K562 (cell line): ENCODE data around the gene SETD1B. TPM values are rescaled to one million over a fixed set of nuclear protein-coding genes. Genes with fewer than 3 reads are reported as not detected.

Experiments
- ATAC-seq: fragments of 200-7000 bp; cut with Tn5 transposase; 3 replicates; pipeline ENCODE4 v1.9.1; 2020; ENCODE audit warnings: moderate library complexity
- BruUV-seq: library from RNA; stranded (reverse); fragments of 400-500 nt; replicated peaks from 2 replicates; lab custom pipeline; 2021; lab: Mats Ljungman, UMichigan
- CTCF ChIA-PET: fragments of 300-600 bp; formaldehyde crosslinking; extraction: SDS; loops from one replicate; lab custom pipeline; 2021; ENCODE audit warnings: low intra/inter-chr PET ratio; lab: Yijun Ruan, JAX
- POLR2A ChIA-PET: fragments of 300-600, 350-650 bp; sonication (Branson Sonifier 250); formaldehyde crosslinking; extraction: SDS; loops from one replicate; lab custom pipeline; 2021; ENCODE audit warnings: antibody characterized with exemption, inconsistent platforms; lab: Yijun Ruan, JAX
- DNase-seq, 4 experiments: peaks; one replicate each; pipeline versions ENCODE4 v3.0.0 to v3.0.0-alpha.2; 2011 to 2018; ENCODE audit warnings: low spot score in 3 of 4, mixed read lengths in 3 of 4; ENCODE audit errors: extremely low read depth in 1 of 4
- FAIRE-seq: peaks from 2 replicates; lab custom pipeline; 2011; peaks lifted over from hg19 to GRCh38; lab: Jason Lieb, UNC
- H2AFZ ChIP-seq: 2 replicates; pipeline ENCODE4 v1.6.0; 2011; ENCODE audit warnings: low read depth, low read length, control low read depth, inconsistent platforms
- H3K27ac ChIP-seq: fragments of 200-600 bp; 3 replicates; pipeline ENCODE4 v1.8.0; 2011; ENCODE audit warnings: low read depth, mild to moderate bottlenecking, control low read depth, inconsistent platforms, low read length, moderate library complexity, mixed read lengths; ENCODE audit errors: extremely low read depth
- H3K27me3 ChIP-seq, 2 experiments: fragments of 300-600 bp in 1 of 2; 2 replicates in 1 of 2; 3 replicates in 1 of 2; pipeline versions ENCODE4 v1.6.0 to v1.8.0; 2011; ENCODE audit warnings: inconsistent platforms in 2 of 2, low read length in 2 of 2, mild to moderate bottlenecking in 1 of 2, mixed read lengths in 1 of 2, moderate library complexity in 1 of 2; ENCODE audit not compliant: control insufficient read depth in 2 of 2, insufficient read depth in 2 of 2
- H3K36me3 ChIP-seq: fragments of 300-600 bp; 3 replicates; pipeline ENCODE4 v1.8.0; 2011; ENCODE audit warnings: mild to moderate bottlenecking, low read length, inconsistent platforms; ENCODE audit not compliant: control insufficient read depth, insufficient read depth
- H3K4me1 ChIP-seq, 2 experiments: fragments of 200-600 bp in 1 of 2; replicated peaks in 1 of 2; 2 replicates in 1 of 2; 3 replicates in 1 of 2; pipeline versions ENCODE4 v1.5.1 to v1.8.0; 2011; ENCODE audit warnings: inconsistent platforms in 2 of 2, low read length in 2 of 2, mild to moderate bottlenecking in 1 of 2, mixed read lengths in 1 of 2, moderate library complexity in 1 of 2; ENCODE audit not compliant: control insufficient read depth in 2 of 2, insufficient read depth in 2 of 2
- H3K4me2 ChIP-seq: 2 replicates; pipeline ENCODE4 v1.6.1; 2011; ENCODE audit warnings: low read length, control low read depth, inconsistent platforms, mixed read lengths; ENCODE audit not compliant: insufficient read depth
- H3K4me3 ChIP-seq: fragments of 200-600 bp; sonication (generic), shearing (Covaris generic); 2 replicates; pipeline ENCODE4 v1.5.1; 2016; ENCODE audit warnings: control low read depth, inconsistent platforms
- H3K79me2 ChIP-seq: fragments of 200-600 bp; 3 replicates; pipeline ENCODE4 v1.8.0; 2011; ENCODE audit warnings: low read length, inconsistent platforms; ENCODE audit not compliant: control insufficient read depth, insufficient read depth
- H3K9ac ChIP-seq, 2 experiments: 2 replicates each; pipeline versions ENCODE4 v1.6.0 to v1.6.1; 2011; ENCODE audit warnings: low read depth in 2 of 2, low read length in 2 of 2, control low read depth in 1 of 2, inconsistent platforms in 1 of 2, mild to moderate bottlenecking in 1 of 2, mixed read lengths in 1 of 2; ENCODE audit not compliant: insufficient read depth in 1 of 2
- H3K9me1 ChIP-seq: one replicate; pipeline ENCODE4 v1.6.0; 2011; ENCODE audit warnings: inconsistent platforms, mild to moderate bottlenecking, low read length, moderate library complexity; ENCODE audit not compliant: control insufficient read depth, insufficient read depth
- H3K9me3 ChIP-seq: replicated peaks from 2 replicates; pipeline ENCODE4 v1.5.1; 2011; ENCODE audit warnings: low read depth, low read length, inconsistent platforms; ENCODE audit not compliant: control insufficient read depth, insufficient read depth
- H4K20me1 ChIP-seq: replicated peaks from 2 replicates; pipeline ENCODE4 v1.6.1; 2011; ENCODE audit warnings: low read length, inconsistent platforms, mixed read lengths; ENCODE audit not compliant: control insufficient read depth, insufficient read depth
- ATF7 ChIP-seq: fragments of 450-650 bp; IDR thresholded peaks from 2 replicates; pipeline ENCODE4 v1.7.1; 2014; ENCODE audit warnings: mild to moderate bottlenecking, moderate library complexity
- CHD1 ChIP-seq: fragments of 200-600 bp; sonication (generic); IDR thresholded peaks from one replicate; pipeline ENCODE4 v1.6.1; 2012; ENCODE audit warnings: mild to moderate bottlenecking, moderate library complexity, low read length, inconsistent platforms
- CHD4 ChIP-seq: fragments of 200-600 bp; sonication (generic); IDR thresholded peaks from 3 replicates; pipeline ENCODE4 v1.6.1; 2012; ENCODE audit warnings: low read depth, mild to moderate bottlenecking, mixed read lengths, low read length, inconsistent platforms; ENCODE audit not compliant: insufficient read depth, insufficient replicate concordance, poor library complexity, severe bottlenecking
- ELF2 ChIP-seq: fragments of 250-450 bp; sonication (Bioruptor Pico); IDR thresholded peaks from 2 replicates; pipeline ENCODE4 v1.5.0; 2021; ENCODE audit warnings: mild to moderate bottlenecking
- ESRRB ChIP-seq: fragments of 250-450 bp; sonication (Bioruptor Pico); IDR thresholded peaks from 2 replicates; pipeline ENCODE4 v1.5.0; 2020; ENCODE audit warnings: mild to moderate bottlenecking, moderate library complexity, borderline replicate concordance
- FOXP1 ChIP-seq: sonication (generic); formaldehyde crosslinking; IDR thresholded peaks from 2 replicates; pipeline ENCODE4 v1.8.0; 2022; ENCODE audit warnings: mild to moderate bottlenecking, missing genetic modification reagents
- HNRNPK ChIP-seq: fragments of 200-400 bp; formaldehyde crosslinking; IDR thresholded peaks from one replicate; pipeline ENCODE4 v1.6.1; 2018; ENCODE audit warnings: mild to moderate bottlenecking, low read depth, low read length; ENCODE audit not compliant: poor library complexity, severe bottlenecking
- MAFG ChIP-seq: fragments of 450-650 bp; conservative IDR thresholded peaks from 2 replicates; pipeline ENCODE4 v1.6.1; 2016; ENCODE audit warnings: missing genetic modification characterization, missing compliant biosample characterization
- MTA2 ChIP-seq: fragments of 450-650 bp; IDR thresholded peaks from 2 replicates; pipeline ENCODE4 v1.6.1; 2016; ENCODE audit warnings: low read depth
- NFRKB ChIP-seq: fragments of 450-650 bp; IDR thresholded peaks from 2 replicates; pipeline ENCODE4 v1.6.1; 2016; ENCODE audit warnings: low read depth
- PHF21A ChIP-seq: fragments of 450-650 bp; IDR thresholded peaks from 2 replicates; pipeline ENCODE4 v1.6.1; 2017; ENCODE audit warnings: low read depth, borderline replicate concordance
- POLR3G ChIP-seq: IDR thresholded peaks from 2 replicates; pipeline ENCODE4 v1.6.1; 2011; ENCODE audit not compliant: insufficient read length, insufficient replicate concordance; ENCODE audit errors: extremely low read depth
- RBFOX2 ChIP-seq: fragments of 200-400 bp; formaldehyde crosslinking; IDR thresholded peaks from 2 replicates; pipeline ENCODE4 v1.6.1; 2017; ENCODE audit warnings: low read depth, mild to moderate bottlenecking, low read length, moderate library complexity
- SOX6 ChIP-seq: fragments of 450-650 bp; IDR thresholded peaks from 2 replicates; pipeline ENCODE4 v1.6.1; 2014; ENCODE audit warnings: mild to moderate bottlenecking
- TBP ChIP-seq: optimal IDR thresholded peaks from 2 replicates; pipeline ENCODE3; 2011; ENCODE audit warnings: low read depth, low read length, improper control_type of control experiment
- ZNF263 ChIP-seq: sonication (generic); formaldehyde crosslinking; IDR thresholded peaks from 2 replicates; pipeline ENCODE4 v1.8.0; 2022; ENCODE audit warnings: mild to moderate bottlenecking, missing genetic modification reagents, borderline replicate concordance
- ZNF408 ChIP-seq: fragments of 250-450 bp; sonication (Bioruptor Pico); IDR thresholded peaks from 2 replicates; pipeline ENCODE4 v1.4.0; 2020; ENCODE audit warnings: low read depth, mild to moderate bottlenecking, moderate library complexity
- ZNF766 ChIP-seq: fragments of 200-800 bp; sonication (Bioruptor generic); conservative IDR thresholded peaks from 2 replicates; pipeline ENCODE4 v1.6.1; 2016; ENCODE audit warnings: missing genetic modification characterization, missing compliant biosample characterization
- WGBS: fragments of 100-300 bp; shearing (Covaris generic); methylation state at CpG from one replicate; pipeline ENCODE4 v1.1.6; 2016; ENCODE audit warnings: low coverage, mixed read lengths; ENCODE audit not compliant: insufficient coverage; ENCODE audit errors: missing lambda C conversion rate; 5-methylcytosine and 5-hydroxymethylcytosine counted together
- in situ Hi-C: fragments of 300-500 bp; cut with MboI; formaldehyde crosslinking; loops from 4 replicates; pipeline ENCODE4 v1.15.0; 2018; ENCODE audit warnings: inconsistent platforms, mixed read lengths
- intact Hi-C: fragments of 100-400 bp; cut with micrococcal nuclease; formaldehyde crosslinking; loops from 2 replicates; pipeline ENCODE4 v1.14.2; 2022
- polyA plus RNA-seq, 8 experiments: library from polyadenylated mRNA; depleted of rRNA in 4 of 8; stranded (reverse) in 5 of 8; unstranded in 3 of 8; fragments of >200 nt; fragmentation: Nextera tagmentation in 2 of 8; fragmentation: Illumina TruSeq in 1 of 8; extraction: Ambion mirVana in 2 of 8; extraction: Trizol in 1 of 8; gene quantifications; 2 replicates each; pipeline versions ENCODE4 v1.2.1 to v1.2.3, GENCODE V29; 2011 to 2014; ENCODE audit warnings: inconsistent platforms in 1 of 8, missing spikeins in 1 of 8
- total RNA-seq, 7 experiments: library from RNA; depleted of rRNA in 6 of 7; stranded (reverse); fragments of >200 nt in 6 of 7; fragmentation: Illumina TruSeq in 2 of 7; extraction: Trizol in 2 of 7; gene quantifications; 2 replicates each; pipeline versions ENCODE4 v1.2.1 to v1.2.3, GENCODE V29; 2011 to 2021; ENCODE audit warnings: low replicate concordance in 1 of 7
- TF ChIP-seq, protein P1 (sequence below): conservative IDR thresholded peaks from 2 replicates; pipeline ENCODE4 v1.6.1; 2011; ENCODE audit warnings: low read depth, mild to moderate bottlenecking, low read length; ENCODE audit not compliant: control insufficient read depth
- TF ChIP-seq, protein P2 (sequence below): fragments of 450-650 bp; formaldehyde crosslinking; IDR thresholded peaks from 2 replicates; pipeline ENCODE4 v1.4.0; 2020; ENCODE audit warnings: mild to moderate bottlenecking, mixed read lengths

The SETD1B gene
- total and polyA plus RNA-seq, 9 of the 15 experiments (the other 6 are each of a cell fraction or from before 2014, with no cell fraction given), result 0.48 to 26.6 (median 2.3) TPM

DNA sequence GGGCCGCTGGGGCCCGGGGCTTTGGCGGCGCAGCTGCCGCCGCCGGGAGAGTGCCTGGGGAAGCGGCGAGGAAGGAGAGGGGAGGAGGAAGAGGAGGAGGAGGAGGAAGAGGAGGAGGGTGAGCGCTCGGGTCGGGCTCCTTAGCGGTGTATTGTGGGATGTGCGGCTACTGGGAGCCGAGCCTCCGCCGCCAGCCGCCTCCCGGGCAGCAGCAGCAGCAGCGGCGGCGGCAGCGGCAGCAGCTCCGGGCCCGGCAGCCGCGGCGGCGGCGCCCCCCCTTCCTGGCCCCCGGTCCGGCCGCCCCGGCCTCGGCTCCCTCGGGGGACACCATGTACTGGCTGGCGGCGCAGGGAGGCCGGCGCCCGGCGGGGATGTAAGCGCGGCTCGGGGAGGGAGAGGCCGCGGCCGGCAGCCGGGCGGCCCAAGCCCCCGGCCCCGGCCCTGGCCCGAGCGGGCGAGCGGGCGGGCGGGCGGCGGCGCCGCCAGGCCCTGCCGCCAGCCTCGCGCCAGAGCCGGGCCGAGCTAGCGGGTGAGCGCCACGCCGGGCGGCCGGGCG, at the start of gene SETD1B (continued):
- TF ChIP-seq, protein P1, sequence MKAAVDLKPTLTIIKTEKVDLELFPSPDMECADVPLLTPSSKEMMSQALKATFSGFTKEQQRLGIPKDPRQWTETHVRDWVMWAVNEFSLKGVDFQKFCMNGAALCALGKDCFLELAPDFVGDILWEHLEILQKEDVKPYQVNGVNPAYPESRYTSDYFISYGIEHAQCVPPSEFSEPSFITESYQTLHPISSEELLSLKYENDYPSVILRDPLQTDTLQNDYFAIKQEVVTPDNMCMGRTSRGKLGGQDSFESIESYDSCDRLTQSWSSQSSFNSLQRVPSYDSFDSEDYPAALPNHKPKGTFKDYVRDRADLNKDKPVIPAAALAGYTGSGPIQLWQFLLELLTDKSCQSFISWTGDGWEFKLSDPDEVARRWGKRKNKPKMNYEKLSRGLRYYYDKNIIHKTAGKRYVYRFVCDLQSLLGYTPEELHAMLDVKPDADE, result 0 out of 2 replicates have a peak, but pooled peaks have one; percentile 30
- peak; percentile 98 for TF ChIP-seq ZNF263
- TF ChIP-seq ESRRB (CRISPR knock-in tag), result no peak
- no peak for TF ChIP-seq POLR3G
- TF ChIP-seq CHD1, result peak; percentile 60
- TF ChIP-seq TBP, result peak; percentile 23

DNA sequence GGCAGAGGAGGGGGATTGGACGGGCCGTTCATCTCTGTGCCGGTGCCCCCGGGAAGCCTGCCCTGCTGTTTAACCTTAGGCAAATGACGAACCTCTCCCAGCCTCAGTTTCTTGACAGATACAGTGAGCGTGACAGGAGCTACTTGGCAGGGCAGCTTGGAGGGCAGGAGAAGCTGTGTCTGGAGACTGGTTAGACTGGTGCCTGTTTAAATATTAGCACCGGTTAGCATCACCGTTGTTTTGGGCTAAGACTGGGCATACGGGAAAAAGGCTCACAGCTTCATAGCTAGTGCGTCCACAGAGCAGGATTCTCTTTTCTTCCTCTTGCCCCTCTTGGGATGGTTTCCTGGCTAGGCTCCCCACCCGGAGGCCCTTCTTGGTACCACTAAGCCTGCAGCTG, 49.0 kb upstream of the SETD1B start:
- Histone ChIP-seq H3K79me2 (no peaks in the 10 kb centered on the region), H3K4me1 (peaks cover 0 to 11% of the 10 kb centered on the region in 2 experiments; a peak in 1 of 5 replicates), H3K36me3 (peaks cover 28% of the 10 kb centered on the region), H3K4me3 (no peak overlapping the region), H3K4me2 (no peak overlapping the region), H3K27me3 (no peaks in the 10 kb centered on the region), H3K27ac (no peak overlapping the region), H3K9me1 (peaks cover 6% of the 10 kb centered on the region), H3K9ac (peak overlapping the region in 1 of 2 experiments; percentile 28; a peak in 2 of 4 replicates), H2AFZ (no peak overlapping the region), H4K20me1 (no peaks in the 10 kb centered on the region), H3K9me3 (no peaks in the 10 kb centered on the region)
- CTCF ChIA-PET, result no interaction called here
- POLR2A ChIA-PET, result interaction anchor here (0.9 kb wide), 1 partner anchor 13 kb away, joined by 3 read pairs; no protein-coding TSS in a partner anchor
- intact Hi-C loops (no loop called here), in situ Hi-C loops (no loop called here)
- FAIRE-seq, result peak; percentile 19
- ATAC-seq, result no peak
- DNase-seq, result no peak
- no TSS peak for BruUV-seq
- 93% methylated on average over 11 of the region's 11 CpGs for WGBS
- TF ChIP-seq SOX6 (no peak), HNRNPK (no peak), MTA2 (no peak), CHD4 (no peak), ZNF766 (CRISPR knock-in tag) (no peak), ATF7 (no peak), POLR3G (no peak), ELF2 (no peak), RBFOX2 (no peak), PHF21A (no peak), ZNF408 (no peak), NFRKB (no peak), FOXP1 (CRISPR knock-in tag) (no peak), MAFG (tag) (no peak)
- TF ChIP-seq, protein P2, sequence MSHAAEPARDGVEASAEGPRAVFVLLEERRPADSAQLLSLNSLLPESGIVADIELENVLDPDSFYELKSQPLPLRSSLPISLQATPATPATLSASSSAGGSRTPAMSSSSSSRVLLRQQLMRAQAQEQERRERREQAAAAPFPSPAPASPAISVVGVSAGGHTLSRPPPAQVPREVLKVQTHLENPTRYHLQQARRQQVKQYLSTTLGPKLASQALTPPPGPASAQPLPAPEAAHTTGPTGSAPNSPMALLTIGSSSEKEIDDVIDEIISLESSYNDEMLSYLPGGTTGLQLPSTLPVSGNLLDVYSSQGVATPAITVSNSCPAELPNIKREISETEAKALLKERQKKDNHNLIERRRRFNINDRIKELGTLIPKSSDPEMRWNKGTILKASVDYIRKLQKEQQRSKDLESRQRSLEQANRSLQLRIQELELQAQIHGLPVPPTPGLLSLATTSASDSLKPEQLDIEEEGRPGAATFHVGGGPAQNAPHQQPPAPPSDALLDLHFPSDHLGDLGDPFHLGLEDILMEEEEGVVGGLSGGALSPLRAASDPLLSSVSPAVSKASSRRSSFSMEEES (CRISPR knock-in tag), result no peak
